Stimulated activated effector memory CD8-positive, alpha-beta T cell treated with anti-CD3 and anti-CD28 coated beads, Interleukin-12 subunit alpha, Interleukin-12 subunit beta, amount 100 ng/mL, for 72 hours (primary cell): ENCODE measurements around the gene PPP3CB.

ENCODE experiments used
- ATAC-seq: fragments of 150-1000 bp; cut with Tn5 transposase; 2 replicates; pipeline ENCODE4 v1.10.0; 2021
- DNase-seq, 2 donors: peaks; one replicate each; pipeline ENCODE4 v3.0.0; 2021 to 2022; ENCODE audit warnings: low spot score in 2 of 2
- H3K27ac Mint-ChIP-seq: one replicate; pipeline ENCODE4 v1.8.0; 2022; ENCODE audit warnings: mild to moderate bottlenecking, mixed read lengths
- H3K36me3 Mint-ChIP-seq: one replicate; pipeline ENCODE4 v1.8.0; 2022; ENCODE audit warnings: mild to moderate bottlenecking, mixed read lengths
- H3K4me1 Mint-ChIP-seq: one replicate; pipeline ENCODE4 v1.8.0; 2022; ENCODE audit warnings: mixed read lengths
- H3K4me3 Mint-ChIP-seq: one replicate; pipeline ENCODE4 v1.8.0; 2022; ENCODE audit warnings: mild to moderate bottlenecking, mixed read lengths
- H3K9me3 Mint-ChIP-seq: one replicate; pipeline ENCODE4 v1.8.0; 2022; ENCODE audit warnings: mixed read lengths

The PPP3CB gene

DNA sequence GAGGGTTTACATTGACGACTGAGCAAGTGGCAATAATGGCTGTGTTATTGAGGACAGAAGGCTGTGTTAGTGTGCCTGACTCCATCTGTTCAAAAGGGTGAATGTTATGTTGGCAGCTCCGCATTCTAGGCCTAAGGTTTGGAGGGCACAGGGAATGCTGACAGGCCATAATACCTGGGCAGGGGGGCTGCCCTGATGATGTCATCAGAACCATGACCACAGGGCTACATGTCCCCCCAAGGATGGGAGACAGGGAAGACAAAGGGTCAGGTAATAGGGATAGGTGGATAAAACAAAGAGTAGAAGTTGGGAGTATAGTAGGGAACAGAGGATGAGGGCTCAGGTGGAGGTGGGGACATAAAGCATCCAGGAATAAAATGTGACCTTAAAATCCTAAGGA is 1.8 kb upstream of the PPP3CB start:
- no peaks in the 10 kb centered on the region for H3K9me3 Mint-ChIP-seq
- peak in 1 of 2 donors; percentile 41 for DNase-seq
- H3K36me3 Mint-ChIP-seq, result peaks cover 19% of the 10 kb centered on the region
- no peak for ATAC-seq
- H3K27ac Mint-ChIP-seq, result peak overlapping the region; percentile 92
- no peak overlapping the region for H3K4me3 Mint-ChIP-seq
- peaks cover 45% of the 10 kb centered on the region for H3K4me1 Mint-ChIP-seq

DNA sequence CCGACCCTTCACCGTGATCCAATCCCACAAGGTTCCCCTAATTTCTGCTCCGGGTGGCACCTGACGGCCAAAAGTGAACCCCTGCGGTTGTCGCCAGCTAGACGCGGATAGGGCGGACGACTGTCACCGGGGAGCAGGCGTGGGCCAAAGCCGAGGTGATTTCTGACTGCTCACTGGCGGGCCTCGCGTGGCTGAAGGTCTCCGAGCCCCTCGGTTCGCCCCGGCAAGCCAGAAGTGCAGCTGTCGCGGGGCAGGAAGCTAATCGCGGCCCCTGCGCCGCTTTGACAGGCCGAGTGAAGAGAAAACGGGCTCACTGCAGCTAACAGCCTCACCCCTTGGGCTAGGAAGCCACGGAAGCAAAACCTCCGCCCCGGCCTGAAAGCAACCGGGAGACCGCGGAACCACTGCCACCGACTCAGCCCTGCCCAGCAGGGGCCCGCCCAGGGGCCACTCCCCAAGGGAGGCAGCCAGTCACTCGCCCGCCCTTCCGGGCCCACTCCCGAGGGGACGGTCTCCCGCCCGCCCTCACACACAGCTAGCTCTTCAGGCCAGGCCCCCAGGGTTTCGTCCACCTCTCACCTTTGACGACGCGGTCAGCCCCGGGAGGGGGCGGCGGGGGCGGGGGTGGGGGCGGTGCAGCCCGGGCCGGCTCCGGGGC is 469 bp downstream of the PPP3CB start:
- DNase-seq, result peak; percentile 84 to 94
- ATAC-seq, result peak; percentile 94
- Mint-ChIP-seq H3K27ac (peak overlapping the region; percentile 92), H3K4me1 (peaks cover 37% of the 10 kb centered on the region), H3K9me3 (no peaks in the 10 kb centered on the region), H3K36me3 (peaks cover 26% of the 10 kb centered on the region), H3K4me3 (peak overlapping the region; percentile 78)

DNA sequence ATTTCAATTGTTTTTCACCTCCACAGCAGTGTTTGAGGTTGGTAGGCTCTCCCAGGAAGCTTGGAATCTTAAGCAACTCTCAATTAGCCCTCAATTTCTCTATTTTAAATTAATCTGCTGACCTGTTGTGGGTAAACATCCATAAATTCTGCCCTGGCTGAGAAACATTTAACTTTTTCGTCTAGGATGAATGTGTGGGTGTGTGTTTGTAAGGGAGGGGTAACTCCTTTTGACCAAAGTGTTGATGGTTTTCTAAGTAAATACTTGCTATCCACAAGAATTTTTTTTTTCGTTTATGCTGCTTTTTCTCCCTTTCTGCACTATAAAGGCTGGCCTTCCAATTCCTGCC is 973 bp downstream of the PPP3CB start:
- ATAC-seq, result no peak
- peaks cover 26% of the 10 kb centered on the region for H3K36me3 Mint-ChIP-seq
- peak overlapping the region; percentile 78 for H3K4me3 Mint-ChIP-seq
- H3K27ac Mint-ChIP-seq, result peak overlapping the region; percentile 92
- H3K9me3 Mint-ChIP-seq, result no peaks in the 10 kb centered on the region
- DNase-seq, result no peak
- peaks cover 41% of the 10 kb centered on the region for H3K4me1 Mint-ChIP-seq

DNA sequence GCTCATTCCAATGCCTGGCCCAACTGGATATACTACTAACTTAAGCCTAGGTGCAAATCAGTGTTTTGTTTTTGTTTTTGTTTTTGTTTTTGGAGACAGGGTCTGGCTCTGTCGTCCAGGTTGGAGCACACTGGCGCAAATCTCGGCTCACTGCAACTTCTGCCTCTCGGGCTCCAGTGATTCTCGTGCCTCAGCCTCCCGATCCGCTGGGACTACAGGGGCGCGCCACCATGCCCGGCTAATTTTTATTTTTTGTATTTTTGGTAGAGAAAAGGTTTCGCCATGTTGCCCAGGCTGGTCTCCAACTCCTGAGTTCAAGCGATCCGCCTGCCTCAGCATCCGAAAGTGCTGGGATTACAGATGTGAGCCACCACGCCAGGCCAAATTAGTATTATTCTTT is 1.6 kb downstream of the PPP3CB start:
- H3K4me1 Mint-ChIP-seq, result peaks cover 44% of the 10 kb centered on the region
- ATAC-seq (no peak), DNase-seq (no peak)
- peaks cover 26% of the 10 kb centered on the region for H3K36me3 Mint-ChIP-seq
- H3K4me3 Mint-ChIP-seq, result peak overlapping the region; percentile 78
- H3K9me3 Mint-ChIP-seq, result no peaks in the 10 kb centered on the region
- peak overlapping the region; percentile 61 for H3K27ac Mint-ChIP-seq

DNA sequence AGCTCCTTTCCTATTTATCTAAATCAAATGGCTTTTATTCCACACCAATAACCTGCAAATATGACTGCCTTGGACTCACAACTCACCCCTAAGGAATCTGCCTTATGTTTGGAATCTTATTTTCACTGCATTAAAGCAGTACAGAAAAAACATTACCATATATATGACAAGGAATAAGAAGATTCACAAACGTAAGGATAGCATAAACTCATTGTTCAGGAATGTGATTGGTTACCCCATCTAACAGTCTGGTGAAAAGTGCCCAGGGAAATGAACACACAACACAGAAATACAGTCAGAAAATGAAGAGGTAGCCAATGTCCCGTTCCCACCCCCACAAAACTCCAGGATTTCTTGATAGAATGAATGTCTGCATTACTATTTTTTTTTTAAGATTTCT is 2.0 kb downstream of the PPP3CB start:
- Mint-ChIP-seq H3K4me3 (peak overlapping the region; percentile 78), H3K9me3 (no peaks in the 10 kb centered on the region), H3K36me3 (peaks cover 26% of the 10 kb centered on the region), H3K27ac (peak overlapping the region; percentile 61), H3K4me1 (peaks cover 44% of the 10 kb centered on the region)
- ATAC-seq (no peak), DNase-seq (no peak)

DNA sequence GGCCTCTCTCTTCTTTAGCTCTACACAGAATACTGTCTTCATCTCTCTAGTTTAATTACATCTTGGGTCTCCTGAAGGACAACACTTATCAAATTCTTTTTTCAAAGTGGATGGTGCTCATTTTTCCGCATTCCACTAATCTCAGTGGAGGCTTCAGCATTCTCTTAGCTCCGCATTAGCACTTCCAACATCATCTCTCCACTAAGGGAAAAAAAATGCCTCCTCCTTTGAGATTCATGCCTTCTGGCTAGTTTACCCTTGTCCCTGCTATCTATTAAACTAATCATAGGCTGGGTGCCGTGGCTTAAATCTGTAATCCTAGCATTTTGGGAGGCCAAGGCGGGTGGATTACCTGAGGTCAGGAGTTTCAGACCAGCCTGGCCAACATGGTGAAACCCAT is 9.2 kb downstream of the PPP3CB start:
- Mint-ChIP-seq H3K4me1 (peaks cover 12% of the 10 kb centered on the region), H3K36me3 (peaks cover 36% of the 10 kb centered on the region), H3K4me3 (no peak overlapping the region), H3K9me3 (no peaks in the 10 kb centered on the region), H3K27ac (no peak overlapping the region)
- ATAC-seq (no peak), DNase-seq (no peak)

DNA sequence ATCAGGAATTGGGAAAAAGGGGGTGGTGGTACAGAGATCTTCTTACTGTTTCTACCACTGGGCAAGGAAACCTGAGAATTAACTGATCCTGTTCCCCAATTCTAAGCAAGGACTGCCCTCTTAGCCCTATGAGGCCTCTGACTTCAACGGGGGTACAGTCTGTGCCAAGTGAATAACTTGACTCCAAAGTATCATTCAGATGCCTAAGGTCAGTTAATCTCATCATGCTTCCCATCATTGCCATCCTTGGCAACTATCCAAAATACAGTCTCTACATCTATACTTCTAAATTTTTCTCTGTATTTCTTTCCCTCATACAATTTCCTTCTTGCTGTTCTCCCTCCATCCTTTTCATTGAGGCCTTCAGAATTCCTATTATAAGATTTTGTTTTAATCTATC is 10.5 kb downstream of the PPP3CB start:
- H3K4me1 Mint-ChIP-seq, result peaks cover 12% of the 10 kb centered on the region
- ATAC-seq (no peak), DNase-seq (no peak)
- H3K36me3 Mint-ChIP-seq, result peaks cover 29% of the 10 kb centered on the region
- H3K27ac Mint-ChIP-seq, result no peak overlapping the region
- H3K9me3 Mint-ChIP-seq, result no peaks in the 10 kb centered on the region
- H3K4me3 Mint-ChIP-seq, result no peak overlapping the region

DNA sequence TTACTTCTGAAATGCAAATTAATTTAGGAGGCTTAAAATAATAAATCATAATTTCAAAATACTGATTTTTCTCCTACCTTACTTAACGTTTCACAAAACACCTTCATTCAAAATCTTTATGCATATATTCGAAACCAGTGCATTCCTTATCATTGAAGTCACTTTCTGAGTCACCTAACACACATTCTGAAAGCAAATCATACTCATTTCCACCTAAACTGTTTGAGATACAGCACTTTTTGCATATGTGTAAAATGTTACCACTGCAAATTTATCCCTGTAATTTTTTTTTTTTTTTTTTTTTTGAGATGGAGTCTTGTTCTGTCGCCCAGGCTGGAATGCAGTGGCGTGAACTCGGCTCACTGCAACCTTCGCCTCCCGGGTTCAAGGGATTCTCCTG is 15.7 kb downstream of the PPP3CB start:
- Mint-ChIP-seq H3K36me3 (peaks cover 61% of the 10 kb centered on the region), H3K4me1 (peaks cover 11% of the 10 kb centered on the region), H3K9me3 (no peaks in the 10 kb centered on the region), H3K27ac (peak overlapping the region; percentile 29), H3K4me3 (peak overlapping the region; percentile 49)
- ATAC-seq, result peak; percentile 93
- no peak for DNase-seq

DNA sequence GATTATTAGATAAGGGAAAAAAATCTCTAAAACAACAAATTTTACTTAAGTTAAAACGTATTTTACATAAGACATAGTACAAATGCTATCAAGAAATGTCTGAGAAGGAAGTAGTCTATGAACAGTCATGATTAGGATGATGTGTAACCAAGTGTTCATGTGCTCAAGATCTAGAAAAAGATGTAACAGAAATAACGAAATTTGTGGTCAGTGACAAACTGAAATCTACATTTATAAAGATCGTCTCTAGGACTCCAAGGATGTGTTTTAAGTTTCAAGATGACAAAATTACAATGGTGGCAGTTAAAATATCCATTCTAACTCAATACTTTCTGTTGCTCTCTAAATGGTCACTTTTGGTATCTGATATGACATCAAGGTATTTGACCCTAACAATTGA is 17.2 kb downstream of the PPP3CB start:
- Mint-ChIP-seq H3K36me3 (peaks cover 72% of the 10 kb centered on the region), H3K27ac (no peak overlapping the region), H3K4me1 (peaks cover 11% of the 10 kb centered on the region), H3K9me3 (no peaks in the 10 kb centered on the region), H3K4me3 (no peak overlapping the region)
- ATAC-seq (peak; percentile 95), DNase-seq (no peak)

DNA sequence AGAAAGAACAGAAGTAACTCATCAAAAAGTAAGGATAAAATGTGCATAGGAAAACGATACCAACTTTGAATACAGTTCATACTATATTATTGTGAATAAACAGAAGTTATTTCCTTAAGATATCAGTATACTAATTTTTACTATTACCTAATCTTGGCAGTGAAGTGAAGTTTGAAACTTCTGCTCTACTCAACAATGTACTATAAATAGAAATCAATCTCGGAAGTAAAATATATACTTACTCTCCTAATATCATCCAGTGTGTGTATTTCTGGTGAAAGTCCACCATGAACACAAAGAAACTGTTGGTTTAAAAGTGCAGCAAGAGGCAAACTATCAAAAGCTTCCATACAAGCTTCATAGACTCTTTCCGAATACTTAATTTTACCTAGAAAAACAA is 24.6 kb downstream of the PPP3CB start:
- ATAC-seq, result no peak
- Mint-ChIP-seq H3K36me3 (peaks cover 97% of the 10 kb centered on the region), H3K9me3 (no peaks in the 10 kb centered on the region), H3K4me1 (peaks cover 7% of the 10 kb centered on the region), H3K4me3 (no peak overlapping the region), H3K27ac (no peak overlapping the region)
- DNase-seq, result no peak

DNA sequence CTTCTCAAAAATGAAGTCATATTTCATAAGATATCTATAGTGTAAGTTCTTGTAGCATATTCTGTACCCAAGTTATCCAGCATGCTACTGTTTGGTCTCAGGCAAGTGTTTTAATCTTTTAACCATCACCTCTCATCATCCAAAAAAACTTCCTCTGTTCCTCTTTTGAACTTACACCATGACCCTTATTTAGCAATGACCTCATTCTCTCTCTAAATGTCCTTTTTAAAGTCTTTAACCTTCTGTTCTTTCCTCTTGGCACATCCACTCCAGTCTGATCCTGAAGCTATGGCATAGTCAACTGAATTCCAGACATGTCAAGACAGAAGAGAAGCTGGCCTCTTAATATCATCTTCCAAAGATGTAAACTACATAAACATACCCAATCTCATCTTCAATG is 26.2 kb downstream of the PPP3CB start:
- H3K36me3 Mint-ChIP-seq, result peaks cover 97% of the 10 kb centered on the region

DNA sequence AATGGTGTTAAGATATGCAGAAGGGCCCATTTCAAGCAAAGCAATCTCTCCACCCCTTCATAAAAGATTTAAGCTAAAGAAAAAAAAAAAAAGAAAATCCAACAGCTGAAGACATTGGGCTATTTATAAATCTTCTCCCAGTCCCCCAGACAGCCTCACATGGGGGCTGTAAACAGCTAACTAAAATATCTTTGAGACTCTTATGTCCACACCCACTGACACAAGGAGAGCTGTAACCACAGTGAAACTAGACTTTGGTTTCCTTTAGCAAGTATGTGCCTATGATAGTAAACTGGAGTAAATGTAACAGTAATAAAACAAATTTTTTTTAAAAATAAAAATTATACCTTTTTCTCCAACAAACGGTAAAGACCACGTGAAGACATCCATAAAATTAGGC is 28.6 kb downstream of the PPP3CB start:
- DNase-seq, result no peak
- Mint-ChIP-seq H3K27ac (no peak overlapping the region), H3K9me3 (no peaks in the 10 kb centered on the region), H3K4me1 (peaks cover 7% of the 10 kb centered on the region), H3K4me3 (no peak overlapping the region), H3K36me3 (peaks cover 86% of the 10 kb centered on the region)
- ATAC-seq, result peak; percentile 51

More for the DNA sequence above, 26.2 kb downstream of the PPP3CB start:
- H3K4me3 Mint-ChIP-seq, result no peak overlapping the region
- ATAC-seq (no peak), DNase-seq (no peak)
- H3K9me3 Mint-ChIP-seq, result no peaks in the 10 kb centered on the region
- H3K27ac Mint-ChIP-seq, result peak overlapping the region; percentile 27
- peaks cover 7% of the 10 kb centered on the region for H3K4me1 Mint-ChIP-seq

DNA sequence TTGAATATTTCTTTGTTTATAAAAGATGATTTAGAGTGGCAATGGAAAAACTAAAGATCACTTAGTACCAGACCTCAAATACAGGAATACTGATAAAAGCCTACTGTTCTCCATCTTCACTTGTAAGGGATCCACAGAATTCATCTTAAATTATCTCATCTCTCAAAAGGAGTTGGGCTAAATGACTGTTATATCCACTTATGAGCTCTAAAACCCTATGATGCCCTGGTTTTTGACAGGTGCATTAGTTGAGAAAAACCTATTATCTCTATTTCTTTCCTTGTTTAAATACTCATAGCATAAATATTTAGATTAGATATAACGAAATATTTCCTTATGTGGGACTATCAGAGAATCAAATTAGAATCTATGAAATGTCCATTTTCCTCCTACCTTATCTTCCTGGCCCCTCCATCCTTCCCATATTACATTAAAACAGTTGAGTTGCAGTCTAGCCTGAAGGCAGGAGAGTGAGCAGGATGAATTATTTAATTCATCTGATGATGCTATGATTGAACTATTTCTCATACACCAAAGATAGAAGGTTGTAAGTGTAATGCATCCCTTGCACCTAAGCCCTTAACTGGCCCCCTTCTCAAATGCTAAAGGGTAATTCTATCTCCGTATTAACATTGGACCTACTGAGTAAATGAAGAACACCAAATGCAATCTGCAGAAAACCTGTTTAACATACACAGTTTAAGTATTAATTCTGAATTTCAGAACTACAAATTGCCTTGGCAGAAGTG is 29.7 kb downstream of the PPP3CB start:
- H3K36me3 Mint-ChIP-seq, result peaks cover 85% of the 10 kb centered on the region
- peaks cover 7% of the 10 kb centered on the region for H3K4me1 Mint-ChIP-seq
- H3K4me3 Mint-ChIP-seq, result no peak overlapping the region
- no peak for ATAC-seq
- no peaks in the 10 kb centered on the region for H3K9me3 Mint-ChIP-seq
- H3K27ac Mint-ChIP-seq, result no peak overlapping the region
- no peak for DNase-seq

DNA sequence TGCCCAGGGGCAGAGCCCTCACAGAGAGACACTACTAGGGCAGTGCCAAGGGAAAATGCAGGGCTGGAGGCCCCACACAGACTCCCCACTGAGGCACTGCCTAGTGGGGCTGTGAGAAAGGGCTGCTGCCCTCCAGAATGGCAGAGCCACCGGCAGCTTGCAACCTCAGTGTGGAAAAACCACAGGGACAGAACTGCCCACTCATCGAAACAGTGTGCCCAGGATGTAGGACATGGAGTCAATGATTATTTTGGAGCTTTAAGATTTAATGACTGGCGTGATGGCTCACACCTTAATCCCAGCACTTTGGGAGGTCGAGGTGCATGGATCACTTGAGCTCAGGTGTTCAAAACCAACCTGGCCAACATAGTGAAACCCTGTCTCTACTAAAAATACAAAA is 34.9 kb downstream of the PPP3CB start:
- Mint-ChIP-seq H3K36me3 (peaks cover 56% of the 10 kb centered on the region), H3K27ac (peak overlapping the region; percentile 29), H3K9me3 (no peaks in the 10 kb centered on the region), H3K4me1 (peaks cover 6% of the 10 kb centered on the region), H3K4me3 (no peak overlapping the region)
- ATAC-seq (no peak), DNase-seq (no peak)

DNA sequence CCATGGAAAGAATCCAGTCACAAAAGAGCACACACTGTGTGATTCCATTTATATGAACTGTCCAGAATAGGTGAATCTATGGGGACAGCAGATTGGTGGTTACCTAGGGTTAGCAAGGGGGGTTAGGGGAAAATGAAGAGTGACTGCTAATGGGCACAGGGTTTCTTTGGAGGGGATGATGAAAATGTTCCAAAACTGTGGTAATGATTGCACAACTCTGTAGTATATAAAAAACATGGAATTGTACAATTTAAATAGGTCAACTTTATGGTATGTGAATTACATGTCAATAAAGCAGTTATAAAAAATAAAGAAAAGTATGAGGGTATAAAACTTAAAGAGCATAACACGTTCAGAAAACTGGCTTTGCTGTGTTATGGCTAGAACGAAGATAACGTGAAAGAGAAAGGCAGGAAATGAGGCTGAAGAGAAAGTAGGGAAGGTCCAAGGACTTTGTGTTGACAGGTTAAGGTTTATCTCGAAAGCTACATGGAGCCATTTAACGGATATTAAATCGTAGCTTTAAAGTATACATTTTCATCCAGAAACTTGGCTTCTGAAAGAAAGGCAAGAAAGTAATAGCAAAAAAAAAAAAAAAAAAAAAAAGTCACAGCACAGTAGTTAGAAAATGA is 36.0 kb downstream of the PPP3CB start:
- H3K36me3 Mint-ChIP-seq, result peaks cover 48% of the 10 kb centered on the region
- no peak overlapping the region for H3K4me3 Mint-ChIP-seq
- H3K27ac Mint-ChIP-seq, result peak overlapping the region; percentile 29
- no peak for DNase-seq
- peaks cover 6% of the 10 kb centered on the region for H3K4me1 Mint-ChIP-seq
- no peak for ATAC-seq
- no peaks in the 10 kb centered on the region for H3K9me3 Mint-ChIP-seq
